ENCODE measurements around the gene APEH.
"Not testable (repeated sequence)": the region's sequence is repeated elsewhere in the genome, so short reads cannot be mapped to it uniquely, and the experiment has no call there.

The APEH gene

GRCh38 chr3:49691481-49691880 lies 17.3 kb downstream of the APEH start:
- not testable (repeated sequence) for H3K27me3 ChIP-seq (ENCODE audit: insufficient read depth, low read length); H2AFZ ChIP-seq (ENCODE audit: low read depth, low read length); H3K4me3 ChIP-seq (ENCODE audit: low read length); H3K9me3 ChIP-seq (ENCODE audit: low read length); H3K36me3 ChIP-seq (ENCODE audit: insufficient read depth, low read length)
- peaks cover 13% of the 10 kb centered on the region for H3K4me1 ChIP-seq (ENCODE audit: insufficient read depth, low read length)

GRCh38 chr3:49694409-49695070 lies 20.4 kb downstream of the APEH start:
- not testable (repeated sequence) for H3K36me3 ChIP-seq (ENCODE audit: insufficient read depth, low read length); H3K4me1 ChIP-seq (ENCODE audit: insufficient read depth, low read length); H3K9me3 ChIP-seq (ENCODE audit: low read length); H3K4me3 ChIP-seq (ENCODE audit: low read length); H2AFZ ChIP-seq (ENCODE audit: low read depth, low read length); H3K27me3 ChIP-seq (ENCODE audit: insufficient read depth, low read length)

GRCh38 chr3:49695350-49696015 lies 21.3 kb downstream of the APEH start:
- H3K4me3 ChIP-seq (ENCODE audit: low read length); H3K9me3 ChIP-seq (ENCODE audit: low read length); H2AFZ ChIP-seq (ENCODE audit: low read depth, low read length); H3K4me1 ChIP-seq (ENCODE audit: insufficient read depth, low read length); H3K27me3 ChIP-seq (ENCODE audit: insufficient read depth, low read length); H3K36me3 ChIP-seq (ENCODE audit: insufficient read depth, low read length): not testable (repeated sequence)

- Histone ChIP-seq H3K36me3 (ENCODE audit: insufficient read depth, low read length) (peaks cover 25% of the 10 kb centered on the region), H3K27me3 (ENCODE audit: insufficient read depth, low read length) (no peaks in the 10 kb centered on the region)
Measured at GRCh38 chr3:49699281-49699979, 25.3 kb downstream of the APEH start.

GRCh38 chr3:49700014-49700413 lies 25.9 kb downstream of the APEH start:
- no peaks in the 10 kb centered on the region for H3K4me1 ChIP-seq (ENCODE audit: insufficient read depth, low read length)
- peaks cover 31% of the 10 kb centered on the region for H3K36me3 ChIP-seq (ENCODE audit: insufficient read depth, low read length)
- H2AFZ ChIP-seq (ENCODE audit: low read depth, low read length), result no peak overlapping the region
- H3K4me3 ChIP-seq (ENCODE audit: low read length), result no peak overlapping the region
- H3K27me3 ChIP-seq (ENCODE audit: insufficient read depth, low read length), result no peaks in the 10 kb centered on the region
- no peaks in the 10 kb centered on the region for H3K9me3 ChIP-seq (ENCODE audit: low read length)

More at GRCh38 chr3:49699281-49699979, 25.3 kb downstream of the APEH start:
- H3K4me3 ChIP-seq (ENCODE audit: low read length), result no peak overlapping the region
- no peaks in the 10 kb centered on the region for H3K9me3 ChIP-seq (ENCODE audit: low read length)
- no peaks in the 10 kb centered on the region for H3K4me1 ChIP-seq (ENCODE audit: insufficient read depth, low read length)
- H2AFZ ChIP-seq (ENCODE audit: low read depth, low read length), result no peak overlapping the region

- no peaks in the 10 kb centered on the region for H3K9me3 ChIP-seq (ENCODE audit: low read length)
- no peak overlapping the region for H2AFZ ChIP-seq (ENCODE audit: low read depth, low read length)
- H3K4me1 ChIP-seq (ENCODE audit: insufficient read depth, low read length), result no peaks in the 10 kb centered on the region
- no peak overlapping the region for H3K4me3 ChIP-seq (ENCODE audit: low read length)
- peaks cover 34% of the 10 kb centered on the region for H3K36me3 ChIP-seq (ENCODE audit: insufficient read depth, low read length)
- H3K27me3 ChIP-seq (ENCODE audit: insufficient read depth, low read length), result no peaks in the 10 kb centered on the region
Measured at GRCh38 chr3:49700453-49701128, 26.4 kb downstream of the APEH start.

- no peaks in the 10 kb centered on the region for H3K4me1 ChIP-seq (ENCODE audit: insufficient read depth, low read length)
- H3K36me3 ChIP-seq (ENCODE audit: insufficient read depth, low read length), result peaks cover 39% of the 10 kb centered on the region
- no peak overlapping the region for H3K4me3 ChIP-seq (ENCODE audit: low read length)
- no peak overlapping the region for H2AFZ ChIP-seq (ENCODE audit: low read depth, low read length)
- H3K9me3 ChIP-seq (ENCODE audit: low read length), result no peaks in the 10 kb centered on the region
- no peaks in the 10 kb centered on the region for H3K27me3 ChIP-seq (ENCODE audit: insufficient read depth, low read length)
Measured at GRCh38 chr3:49701388-49702077, 27.4 kb downstream of the APEH start.

GRCh38 chr3:49702672-49703071 lies 28.5 kb downstream of the APEH start:
- Histone ChIP-seq H3K4me1 (ENCODE audit: insufficient read depth, low read length) (no peaks in the 10 kb centered on the region), H3K9me3 (ENCODE audit: low read length) (no peaks in the 10 kb centered on the region), H3K36me3 (ENCODE audit: insufficient read depth, low read length) (peaks cover 40% of the 10 kb centered on the region), H3K27me3 (ENCODE audit: insufficient read depth, low read length) (no peaks in the 10 kb centered on the region), H2AFZ (ENCODE audit: low read depth, low read length) (no peak overlapping the region), H3K4me3 (ENCODE audit: low read length) (no peak overlapping the region)

GRCh38 chr3:49703443-49703927 lies 29.3 kb downstream of the APEH start:
- Histone ChIP-seq H3K4me1 (ENCODE audit: insufficient read depth, low read length) (no peaks in the 10 kb centered on the region), H2AFZ (ENCODE audit: low read depth, low read length) (no peak overlapping the region), H3K9me3 (ENCODE audit: low read length) (no peaks in the 10 kb centered on the region), H3K36me3 (ENCODE audit: insufficient read depth, low read length) (peaks cover 38% of the 10 kb centered on the region), H3K4me3 (ENCODE audit: low read length) (no peak overlapping the region), H3K27me3 (ENCODE audit: insufficient read depth, low read length) (no peaks in the 10 kb centered on the region)

- Histone ChIP-seq H3K9me3 (ENCODE audit: low read length) (no peaks in the 10 kb centered on the region), H3K36me3 (ENCODE audit: insufficient read depth, low read length) (peaks cover 38% of the 10 kb centered on the region), H2AFZ (ENCODE audit: low read depth, low read length) (no peak overlapping the region), H3K27me3 (ENCODE audit: insufficient read depth, low read length) (no peaks in the 10 kb centered on the region), H3K4me1 (ENCODE audit: insufficient read depth, low read length) (no peaks in the 10 kb centered on the region), H3K4me3 (ENCODE audit: low read length) (no peak overlapping the region)
Measured at GRCh38 chr3:49703956-49704355, 29.8 kb downstream of the APEH start.

- Histone ChIP-seq H3K4me3 (ENCODE audit: low read length) (no peak overlapping the region), H3K9me3 (ENCODE audit: low read length) (no peaks in the 10 kb centered on the region), H2AFZ (ENCODE audit: low read depth, low read length) (no peak overlapping the region), H3K36me3 (ENCODE audit: insufficient read depth, low read length) (peaks cover 38% of the 10 kb centered on the region), H3K27me3 (ENCODE audit: insufficient read depth, low read length) (no peaks in the 10 kb centered on the region), H3K4me1 (ENCODE audit: insufficient read depth, low read length) (no peaks in the 10 kb centered on the region)
Measured at GRCh38 chr3:49704629-49705028, 30.5 kb downstream of the APEH start.

GRCh38 chr3:49705390-49705960 lies 31.3 kb downstream of the APEH start:
- H3K4me1 ChIP-seq (ENCODE audit: insufficient read depth, low read length), result no peaks in the 10 kb centered on the region
- H3K27me3 ChIP-seq (ENCODE audit: insufficient read depth, low read length), result no peaks in the 10 kb centered on the region
- H2AFZ ChIP-seq (ENCODE audit: low read depth, low read length), result no peak overlapping the region
- no peak overlapping the region for H3K4me3 ChIP-seq (ENCODE audit: low read length)
- no peaks in the 10 kb centered on the region for H3K9me3 ChIP-seq (ENCODE audit: low read length)
- peaks cover 36% of the 10 kb centered on the region for H3K36me3 ChIP-seq (ENCODE audit: insufficient read depth, low read length)

Data from neuron (in vitro differentiated cells).